Progenitor cell of endocrine pancreas (in vitro differentiated cells): ENCODE results near the gene GEMIN4. TPM values are rescaled to one million over a fixed set of nuclear protein-coding genes. Genes with fewer than 3 reads are reported as not detected.
"Not testable (repeated sequence)": the region's sequence is repeated elsewhere in the genome, so short reads cannot be mapped to it uniquely, and the experiment has no call there.

Experiments
- DNase-seq: peaks from one replicate; pipeline ENCODE4 v3.0.0; 2021; ENCODE audit warnings: low spot score; ENCODE audit not compliant: unreplicated experiment
- H3K27ac Mint-ChIP-seq: 2 replicates; pipeline ENCODE4 v1.8.0; 2021; ENCODE audit warnings: mild to moderate bottlenecking, moderate library complexity, mixed read lengths
- H3K27me3 Mint-ChIP-seq: 2 replicates; pipeline ENCODE4 v1.8.0; 2021; ENCODE audit warnings: mixed read lengths
- H3K36me3 Mint-ChIP-seq: 2 replicates; pipeline ENCODE4 v1.8.0; 2022; ENCODE audit warnings: mixed read lengths; ENCODE audit not compliant: insufficient read depth
- H3K4me1 Mint-ChIP-seq: 2 replicates; pipeline ENCODE4 v1.8.0; 2021; ENCODE audit warnings: low read depth, mixed read lengths
- H3K4me3 Mint-ChIP-seq: 2 replicates; pipeline ENCODE4 v1.8.0; 2021; ENCODE audit warnings: low read depth, mild to moderate bottlenecking, moderate library complexity, mixed read lengths
- H3K9me3 Mint-ChIP-seq: 2 replicates; pipeline ENCODE4 v1.8.0; 2021; ENCODE audit warnings: low read depth, mixed read lengths
- total RNA-seq: library from RNA; stranded (reverse); gene quantifications from 2 replicates; pipeline ENCODE4 v1.2.1, GENCODE V29; 2021
- TF ChIP-seq, protein P1 (sequence below): fragments of 200-600 bp; sonication (generic); IDR thresholded peaks from one replicate; pipeline ENCODE4 v1.5.0; 2021; ENCODE audit warnings: antibody characterized with exemption, mild to moderate bottlenecking; ENCODE audit not compliant: unreplicated experiment

The GEMIN4 gene
- total RNA-seq, 1 donor from 2014 or later: 39.8 TPM

DNA sequence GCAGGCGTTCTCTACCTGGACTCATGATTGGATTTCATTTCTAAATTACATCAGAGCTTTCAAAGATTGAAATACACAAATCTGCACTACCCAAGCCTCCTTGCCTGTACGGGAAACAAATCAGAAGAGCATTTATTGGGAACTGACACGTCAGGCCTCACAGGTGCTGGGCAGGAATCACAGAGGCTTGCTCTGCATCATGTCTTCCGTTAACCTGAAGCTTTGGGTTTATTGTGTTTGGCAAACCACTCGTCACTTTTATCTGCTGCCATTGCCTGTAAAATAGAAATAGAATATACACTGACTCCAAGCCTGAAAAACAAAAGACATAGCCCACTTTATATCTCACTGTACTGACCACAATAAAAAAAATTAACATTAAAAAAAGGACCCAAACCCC is 7.9 kb upstream of the GEMIN4 start:
- peaks cover 15% of the 10 kb centered on the region for H3K4me1 Mint-ChIP-seq
- peaks cover 36% of the 10 kb centered on the region for H3K36me3 Mint-ChIP-seq
- no peak for DNase-seq
- H3K27me3 Mint-ChIP-seq: no peaks in the 10 kb centered on the region
- H3K27ac Mint-ChIP-seq: no peak overlapping the region
- no peak overlapping the region for H3K4me3 Mint-ChIP-seq
- TF ChIP-seq, protein P1, sequence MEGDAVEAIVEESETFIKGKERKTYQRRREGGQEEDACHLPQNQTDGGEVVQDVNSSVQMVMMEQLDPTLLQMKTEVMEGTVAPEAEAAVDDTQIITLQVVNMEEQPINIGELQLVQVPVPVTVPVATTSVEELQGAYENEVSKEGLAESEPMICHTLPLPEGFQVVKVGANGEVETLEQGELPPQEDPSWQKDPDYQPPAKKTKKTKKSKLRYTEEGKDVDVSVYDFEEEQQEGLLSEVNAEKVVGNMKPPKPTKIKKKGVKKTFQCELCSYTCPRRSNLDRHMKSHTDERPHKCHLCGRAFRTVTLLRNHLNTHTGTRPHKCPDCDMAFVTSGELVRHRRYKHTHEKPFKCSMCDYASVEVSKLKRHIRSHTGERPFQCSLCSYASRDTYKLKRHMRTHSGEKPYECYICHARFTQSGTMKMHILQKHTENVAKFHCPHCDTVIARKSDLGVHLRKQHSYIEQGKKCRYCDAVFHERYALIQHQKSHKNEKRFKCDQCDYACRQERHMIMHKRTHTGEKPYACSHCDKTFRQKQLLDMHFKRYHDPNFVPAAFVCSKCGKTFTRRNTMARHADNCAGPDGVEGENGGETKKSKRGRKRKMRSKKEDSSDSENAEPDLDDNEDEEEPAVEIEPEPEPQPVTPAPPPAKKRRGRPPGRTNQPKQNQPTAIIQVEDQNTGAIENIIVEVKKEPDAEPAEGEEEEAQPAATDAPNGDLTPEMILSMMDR: no peak
- H3K9me3 Mint-ChIP-seq: peaks cover 8% of the 10 kb centered on the region

DNA sequence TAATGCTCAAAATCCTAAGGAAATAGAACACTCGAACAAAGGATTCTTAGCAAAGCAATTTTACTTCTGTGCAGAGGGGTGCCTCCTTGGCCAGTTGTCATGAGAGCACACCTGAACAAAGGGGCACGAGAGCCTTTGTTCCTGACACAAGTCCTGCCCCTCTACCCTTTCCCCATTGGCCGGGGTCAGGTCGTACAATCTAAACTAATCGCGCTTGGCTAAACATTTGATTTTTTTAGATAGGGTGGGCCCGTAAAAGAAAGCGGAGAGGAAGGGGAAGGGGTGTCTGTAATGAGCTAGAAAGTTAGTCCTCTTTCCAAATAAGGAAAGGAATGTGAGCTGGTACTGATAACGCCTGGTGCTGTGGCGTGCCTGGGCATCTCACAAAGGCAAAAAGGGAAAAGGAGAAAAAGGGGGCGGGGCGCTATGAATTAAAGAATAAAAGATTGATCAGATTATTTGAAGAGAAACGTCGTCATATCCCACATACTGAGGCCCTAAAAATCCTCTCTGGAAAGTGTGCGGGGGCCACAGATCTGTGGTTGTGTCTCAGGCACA is 4.0 kb upstream of the GEMIN4 start:
- DNase-seq, H3K27me3 Mint-ChIP-seq, H3K9me3 Mint-ChIP-seq: not testable (repeated sequence)
- Mint-ChIP-seq H3K36me3 (peaks cover 25% of the 10 kb centered on the region), H3K4me1 (peaks cover 28% of the 10 kb centered on the region), H3K4me3 (peak overlapping the region; percentile 30), H3K27ac (peak overlapping the region; percentile 98)

DNA sequence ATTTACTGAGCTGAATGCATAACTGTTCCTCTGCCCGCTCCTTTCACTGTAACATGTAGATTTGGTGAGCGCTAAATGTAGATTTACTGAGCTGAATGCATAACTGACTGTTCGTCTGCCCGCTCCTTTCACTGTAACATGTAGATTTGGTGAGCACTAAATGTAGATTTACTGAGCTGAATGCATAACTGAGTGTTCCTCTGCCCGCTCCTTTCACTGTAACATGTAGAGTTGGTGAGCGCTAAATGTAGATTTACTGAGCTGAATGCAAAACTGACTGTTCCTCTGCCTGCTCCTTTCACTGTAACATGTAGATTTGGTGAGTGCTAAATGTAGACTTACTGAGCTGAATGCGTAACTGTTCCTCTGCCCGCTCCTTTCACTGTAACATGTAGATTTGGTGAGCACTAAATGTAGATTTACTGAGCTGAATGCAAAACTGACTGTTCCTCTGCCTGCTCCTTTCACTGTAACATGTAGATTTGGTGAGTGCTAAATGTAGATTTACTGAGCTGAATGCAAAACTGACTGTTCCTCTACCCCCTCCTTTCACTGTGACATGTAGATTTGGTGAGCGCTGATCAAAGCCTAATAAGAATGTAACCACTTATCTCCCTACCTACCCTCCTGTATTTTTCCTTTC is 3.4 kb upstream of the GEMIN4 start:
- DNase-seq, H3K27me3 Mint-ChIP-seq, H3K9me3 Mint-ChIP-seq, H3K4me3 Mint-ChIP-seq: not testable (repeated sequence)
- Mint-ChIP-seq H3K27ac (peak overlapping the region; percentile 98), H3K4me1 (peaks cover 33% of the 10 kb centered on the region), H3K36me3 (peaks cover 23% of the 10 kb centered on the region)

DNA sequence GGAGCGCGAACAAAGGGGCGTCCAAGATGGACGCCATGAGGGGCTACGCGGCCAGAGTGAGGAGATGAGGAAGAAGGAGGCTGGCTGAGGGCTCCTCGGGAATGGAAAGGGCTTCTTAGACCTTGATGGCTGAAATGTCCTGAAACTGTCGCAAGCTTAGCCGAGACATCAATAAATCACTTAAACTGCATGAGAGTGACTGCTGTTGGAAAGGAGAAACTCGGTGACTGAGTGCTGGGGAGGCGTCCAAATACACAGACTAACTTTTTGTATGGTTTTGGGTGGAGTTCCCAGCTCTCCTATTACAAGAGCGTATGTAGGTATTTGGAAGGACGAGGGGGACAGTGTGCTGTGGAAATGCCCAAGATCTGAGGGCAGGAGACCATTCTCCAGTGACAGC is 1.4 kb upstream of the GEMIN4 start:
- H3K36me3 Mint-ChIP-seq: peaks cover 22% of the 10 kb centered on the region
- H3K4me3 Mint-ChIP-seq: peak overlapping the region; percentile 50
- TF ChIP-seq, protein P1: no peak
- peaks cover 8% of the 10 kb centered on the region for H3K9me3 Mint-ChIP-seq
- DNase-seq: no peak
- H3K27ac Mint-ChIP-seq: no peak overlapping the region
- peaks cover 40% of the 10 kb centered on the region for H3K4me1 Mint-ChIP-seq
- H3K27me3 Mint-ChIP-seq: no peaks in the 10 kb centered on the region

DNA sequence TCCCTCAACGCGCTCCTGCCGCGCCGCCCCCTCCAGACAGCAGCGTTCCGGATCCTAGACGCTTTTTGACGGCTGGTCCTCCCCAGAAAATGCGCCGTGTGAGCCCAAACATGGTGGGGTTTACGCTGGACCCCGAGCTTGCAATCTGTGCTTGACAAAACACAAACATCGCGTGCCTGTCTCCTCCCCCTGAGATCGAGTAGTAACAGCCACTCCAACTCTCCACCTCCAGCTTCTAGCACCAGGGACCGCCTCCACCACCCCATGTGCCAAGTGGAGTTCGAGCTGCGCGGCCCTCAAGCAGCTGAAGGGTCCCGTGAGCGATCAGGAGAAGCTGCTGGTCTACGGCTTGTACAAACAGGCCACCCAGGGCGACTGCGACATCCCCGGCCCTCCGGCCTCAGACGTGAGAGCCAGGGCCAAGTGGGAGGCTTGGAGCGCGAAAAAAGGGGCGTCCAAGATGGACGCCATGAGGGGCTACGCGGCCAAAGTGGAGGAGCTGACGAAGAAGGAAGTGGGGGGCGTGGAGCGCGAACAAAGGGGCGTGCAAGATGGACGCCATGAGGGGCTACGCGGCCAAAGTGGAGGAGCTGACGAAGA is 656 bp upstream of the GEMIN4 start:
- Mint-ChIP-seq H3K27ac (peak overlapping the region; percentile 99), H3K9me3 (peaks cover 8% of the 10 kb centered on the region)
- no peak for DNase-seq

DNA sequence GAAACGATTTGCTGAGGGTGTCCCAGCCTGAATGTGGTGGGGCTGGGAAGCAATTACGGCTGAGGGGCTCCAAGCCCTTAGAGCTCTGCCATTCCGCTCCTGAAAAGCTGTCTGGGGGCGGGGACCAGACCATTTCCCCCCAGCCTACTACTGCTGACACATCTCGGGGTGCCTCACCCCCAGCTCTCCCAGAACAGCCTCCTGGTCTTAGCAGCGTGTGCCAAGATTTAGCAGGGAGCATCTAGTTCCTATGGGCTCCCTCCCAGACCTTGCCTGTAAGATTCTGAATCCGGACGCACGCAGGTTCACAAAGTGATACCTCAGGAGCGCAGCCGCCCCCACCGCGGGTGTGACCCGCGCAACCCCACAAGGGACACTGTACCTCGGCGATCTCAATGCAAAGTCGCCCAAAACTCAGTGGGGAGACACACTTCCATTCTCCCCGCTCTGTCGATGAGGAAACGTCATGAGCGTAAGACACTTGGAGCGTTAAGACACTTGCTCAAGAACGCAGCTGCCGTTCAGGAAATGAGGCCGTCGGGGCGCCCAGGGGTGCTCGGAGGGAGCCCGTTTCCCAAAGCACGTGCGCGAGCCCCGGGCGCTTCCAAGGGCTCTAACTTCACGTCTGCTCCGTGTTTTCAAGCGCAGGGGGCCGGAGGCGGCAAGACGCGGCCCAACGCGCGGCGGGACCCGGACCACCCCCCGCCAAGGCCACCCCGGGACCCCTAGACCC is 629 bp downstream of the GEMIN4 start:
- TF ChIP-seq, protein P1: no peak
- peaks cover 38% of the 10 kb centered on the region for H3K4me1 Mint-ChIP-seq
- peak overlapping the region; percentile 94 for H3K4me3 Mint-ChIP-seq
- peaks cover 21% of the 10 kb centered on the region for H3K36me3 Mint-ChIP-seq
- no peaks in the 10 kb centered on the region for H3K27me3 Mint-ChIP-seq
- peaks cover 8% of the 10 kb centered on the region for H3K9me3 Mint-ChIP-seq
- no peak for DNase-seq
- H3K27ac Mint-ChIP-seq: peak overlapping the region; percentile 98

More for the DNA sequence above, 656 bp upstream of the GEMIN4 start:
- peak overlapping the region; percentile 94 for H3K4me3 Mint-ChIP-seq
- H3K27me3 Mint-ChIP-seq: no peaks in the 10 kb centered on the region
- H3K4me1 Mint-ChIP-seq: peaks cover 40% of the 10 kb centered on the region
- peaks cover 29% of the 10 kb centered on the region for H3K36me3 Mint-ChIP-seq
- TF ChIP-seq, protein P1: no peak
